ENCODE results near the gene RPS27A.
"Not testable (repeated sequence)": the region's sequence is repeated elsewhere in the genome, so short reads cannot be mapped to it uniquely, and the experiment has no call there.

RPS27A gene

GRCh38 chr2:55277310-55277709 lies 44.8 kb downstream of the RPS27A start:
- no peaks in the 10 kb centered on the region for H3K36me3 ChIP-seq (ENCODE audit: insufficient read depth, low read length)
- H3K27ac ChIP-seq (ENCODE audit: low read length): no peak overlapping the region
- no peak for TF ChIP-seq CTCF (IDR thresholded peaks at IDR 0.05; ENCODE audit: borderline replicate concordance, extremely low read depth, low read length, poor library complexity, severe bottlenecking)
- no peak for TF ChIP-seq EZH2 (IDR thresholded peaks at IDR 0.05; ENCODE audit: borderline replicate concordance, low read depth, low read length, severe bottlenecking)
- H4K20me1 ChIP-seq (ENCODE audit: insufficient read depth, low read length): no peaks in the 10 kb centered on the region
- peaks cover 9% of the 10 kb centered on the region for H3K4me1 ChIP-seq (ENCODE audit: insufficient read depth, low read length)
- peaks cover 1% of the 10 kb centered on the region for H3K79me2 ChIP-seq (ENCODE audit: insufficient read depth, low read length)
- H3K27me3 ChIP-seq (ENCODE audit: insufficient read depth, low read length, poor library complexity): no peaks in the 10 kb centered on the region
- H3K9me3 ChIP-seq (ENCODE audit: insufficient read depth, low read length, severe bottlenecking): no peaks in the 10 kb centered on the region
- no peak overlapping the region for H2AFZ ChIP-seq (ENCODE audit: low read depth, low read length)
- H3K4me2 ChIP-seq (ENCODE audit: insufficient read depth, low read length): no peak overlapping the region
- ATAC-seq (ENCODE audit: insufficient read depth, low read depth) (no peak), DNase-seq (no peak)
- no peak overlapping the region for H3K9ac ChIP-seq (ENCODE audit: low read depth, low read length)
- H3K4me3 ChIP-seq (ENCODE audit: low read depth in 1 of 2, low read length in 2 of 2): no peak overlapping the region

- not testable (repeated sequence) for H3K36me3 ChIP-seq (ENCODE audit: insufficient read depth, low read length); H4K20me1 ChIP-seq (ENCODE audit: insufficient read depth, low read length); H3K9ac ChIP-seq (ENCODE audit: low read depth, low read length); H3K27ac ChIP-seq (ENCODE audit: low read length); ATAC-seq (ENCODE audit: insufficient read depth, low read depth); H2AFZ ChIP-seq (ENCODE audit: low read depth, low read length); DNase-seq; H3K27me3 ChIP-seq (ENCODE audit: insufficient read depth, low read length, poor library complexity); H3K9me3 ChIP-seq (ENCODE audit: insufficient read depth, low read length, severe bottlenecking); H3K4me2 ChIP-seq (ENCODE audit: insufficient read depth, low read length); H3K4me3 ChIP-seq (ENCODE audit: low read depth in 1 of 2, low read length in 2 of 2)
- Histone ChIP-seq H3K4me1 (ENCODE audit: insufficient read depth, low read length) (peaks cover 29% of the 10 kb centered on the region), H3K79me2 (ENCODE audit: insufficient read depth, low read length) (peaks cover 10% of the 10 kb centered on the region)
Observed at GRCh38 chr2:55279214-55279835, 46.8 kb downstream of the RPS27A start.

GRCh38 chr2:55279859-55280424 lies 47.5 kb downstream of the RPS27A start:
- DNase-seq; H3K9ac ChIP-seq (ENCODE audit: low read depth, low read length): not testable (repeated sequence)

GRCh38 chr2:55280851-55281546 lies 48.5 kb downstream of the RPS27A start:
- not testable (repeated sequence) for H3K27ac ChIP-seq (ENCODE audit: low read length); ATAC-seq (ENCODE audit: insufficient read depth, low read depth)

More at GRCh38 chr2:55279859-55280424, 47.5 kb downstream of the RPS27A start:
- not testable (repeated sequence) for H3K27me3 ChIP-seq (ENCODE audit: insufficient read depth, low read length, poor library complexity); H2AFZ ChIP-seq (ENCODE audit: low read depth, low read length); H3K4me3 ChIP-seq (ENCODE audit: low read depth in 1 of 2, low read length in 2 of 2); ATAC-seq (ENCODE audit: insufficient read depth, low read depth); H3K27ac ChIP-seq (ENCODE audit: low read length); H4K20me1 ChIP-seq (ENCODE audit: insufficient read depth, low read length); H3K4me2 ChIP-seq (ENCODE audit: insufficient read depth, low read length); H3K9me3 ChIP-seq (ENCODE audit: insufficient read depth, low read length, severe bottlenecking); H3K36me3 ChIP-seq (ENCODE audit: insufficient read depth, low read length)
- Histone ChIP-seq H3K4me1 (ENCODE audit: insufficient read depth, low read length) (peaks cover 29% of the 10 kb centered on the region), H3K79me2 (ENCODE audit: insufficient read depth, low read length) (peaks cover 10% of the 10 kb centered on the region)

More at GRCh38 chr2:55280851-55281546, 48.5 kb downstream of the RPS27A start:
- peak overlapping the region; percentile 98; the same call in 1 of the 2 replicates for H2AFZ ChIP-seq (ENCODE audit: low read depth, low read length)
- H3K9me3 ChIP-seq (ENCODE audit: insufficient read depth, low read length, severe bottlenecking); H4K20me1 ChIP-seq (ENCODE audit: insufficient read depth, low read length); DNase-seq; H3K36me3 ChIP-seq (ENCODE audit: insufficient read depth, low read length); H3K27me3 ChIP-seq (ENCODE audit: insufficient read depth, low read length, poor library complexity): not testable (repeated sequence)
- peak overlapping the region; percentile 71 for H3K4me2 ChIP-seq (ENCODE audit: insufficient read depth, low read length)
- H3K79me2 ChIP-seq (ENCODE audit: insufficient read depth, low read length): peaks cover 10% of the 10 kb centered on the region
- peak overlapping the region in 1 of 2 experiments; percentile 84; a peak in 1 of 4 replicates for H3K4me3 ChIP-seq (ENCODE audit: low read depth in 1 of 2, low read length in 2 of 2)
- peaks cover 29% of the 10 kb centered on the region for H3K4me1 ChIP-seq (ENCODE audit: insufficient read depth, low read length)
- peak overlapping the region; percentile 84; the same call in 1 of the 2 replicates for H3K9ac ChIP-seq (ENCODE audit: low read depth, low read length)

Data from DND-41 (cell line).